H1 (cell line): ENCODE data around the gene ZAR1L. TPM values are rescaled to one million over a fixed set of nuclear protein-coding genes. Genes with fewer than 3 reads are reported as not detected.

Source experiments
- CHD7 ChIP-seq: fragments of 300-600 bp; sonication (generic); IDR thresholded peaks from 2 replicates; pipeline ENCODE4 v1.7.1; 2012; ENCODE audit warnings: low read length, moderate library complexity, mild to moderate bottlenecking, inconsistent platforms; ENCODE audit not compliant: insufficient replicate concordance
- polyA plus RNA-seq, 7 experiments: library from polyadenylated mRNA; depleted of rRNA in 3 of 7; stranded (reverse) in 5 of 7; unstranded in 2 of 7; fragments of >200 nt in 5 of 7; fragments of 200-250 nt in 2 of 7; gene quantifications; 1 replicate in 5 of 7; 2 replicates in 1 of 7; 4 replicates in 1 of 7; pipeline versions ENCODE4 v1.2.1 to v1.2.3, GENCODE V29; 2011 to 2013; ENCODE audit warnings: missing spikeins in 2 of 7, mixed read lengths in 2 of 7
- total RNA-seq: library from RNA; stranded (reverse); fragmentation: NEBNext Ultra II Directional; extraction: Animal tissue kit (Norgen Biotek cat#: 25700); gene quantifications from 2 replicates; pipeline ENCODE4 v1.2.1, GENCODE V29; 2021

Gene ZAR1L
- total and polyA plus RNA-seq, 2 of the 8 experiments (the other 6 are each of a cell fraction or from before 2014, with no cell fraction given), result 0.19 to 0.30 TPM

- TF ChIP-seq CHD7, result no peak
Measured at GRCh38 chr13:32284927-32285632, 30.1 kb downstream of the ZAR1L start (continued).
